H1 (cell line): Measurements from ENCODE around the gene KCNE4. TPM values are rescaled to one million over a fixed set of nuclear protein-coding genes. Genes with fewer than 3 reads are reported as not detected.

Experiments used
- ASH2L ChIP-seq: fragments of 200-600, 300-600 bp; sonication (generic); IDR thresholded peaks from one replicate; pipeline ENCODE4 v1.7.1; 2017; ENCODE audit warnings: low read length
- CHD7 ChIP-seq: fragments of 300-600 bp; sonication (generic); IDR thresholded peaks from 2 replicates; pipeline ENCODE4 v1.7.1; 2012; ENCODE audit warnings: low read length, moderate library complexity, mild to moderate bottlenecking, inconsistent platforms; ENCODE audit not compliant: insufficient replicate concordance
- CREB1 ChIP-seq: IDR thresholded peaks from 2 replicates; pipeline ENCODE4 v1.6.1; 2012; ENCODE audit warnings: inconsistent platforms
- KDM4A ChIP-seq: IDR thresholded peaks from one replicate; pipeline ENCODE4 v1.7.1; 2012; ENCODE audit warnings: low read depth, mild to moderate bottlenecking, moderate library complexity, low read length, inconsistent platforms; ENCODE audit not compliant: severe bottlenecking
- POLR2A ChIP-seq, 2 experiments: IDR thresholded peaks; 1 replicate in 1 of 2; 2 replicates in 1 of 2; pipeline ENCODE4 v1.6.1; 2011; ENCODE audit warnings: low read depth in 2 of 2, low read length in 2 of 2, mild to moderate bottlenecking in 2 of 2; ENCODE audit errors: control extremely low read depth in 1 of 2
- RXRA ChIP-seq: IDR thresholded peaks from 2 replicates; pipeline ENCODE4 v1.6.1; 2011; ENCODE audit warnings: low read depth, mild to moderate bottlenecking, low read length, moderate library complexity; ENCODE audit not compliant: insufficient read depth
- SIX5 ChIP-seq: IDR thresholded peaks from 2 replicates; pipeline ENCODE4 v1.6.1; 2011; ENCODE audit warnings: mild to moderate bottlenecking, low read depth, low read length
- polyA plus RNA-seq, 7 experiments: library from polyadenylated mRNA; depleted of rRNA in 3 of 7; stranded (reverse) in 5 of 7; unstranded in 2 of 7; fragments of >200 nt in 5 of 7; fragments of 200-250 nt in 2 of 7; gene quantifications; 1 replicate in 5 of 7; 2 replicates in 1 of 7; 4 replicates in 1 of 7; pipeline versions ENCODE4 v1.2.1 to v1.2.3, GENCODE V29; 2011 to 2013; ENCODE audit warnings: missing spikeins in 2 of 7, mixed read lengths in 2 of 7
- total RNA-seq: library from RNA; stranded (reverse); fragmentation: NEBNext Ultra II Directional; extraction: Animal tissue kit (Norgen Biotek cat#: 25700); gene quantifications from 2 replicates; pipeline ENCODE4 v1.2.1, GENCODE V29; 2021

The KCNE4 gene
- total and polyA plus RNA-seq, 2 of the 8 experiments (the other 6 are each of a cell fraction or from before 2014, with no cell fraction given) = 0.08 to 0.09 TPM

- TF ChIP-seq CHD7 = no peak
- no peak for TF ChIP-seq KDM4A
- no peak for TF ChIP-seq CREB1
- TF ChIP-seq POLR2A (IDR thresholded peaks at IDR 0.05; ENCODE audit: control extremely low read depth in 1 of 2, low read depth in 2 of 2, low read length in 2 of 2) = no peak
- TF ChIP-seq SIX5 = no peak
- no peak for TF ChIP-seq ASH2L
- TF ChIP-seq RXRA = no peak
- TF ChIP-seq, all 59 proteins: peak for 0
These were observed 50.5 kb downstream of the KCNE4 start (continued) for GRCh38 chr2:223102450-223102849.
